ENCODE data around the gene BEGAIN. TPM values are rescaled to one million over a fixed set of nuclear protein-coding genes. Genes with fewer than 3 reads are reported as not detected.

BEGAIN gene
- total and polyA plus RNA-seq, 2 experiments from 2014 or later: not detected

DNA sequence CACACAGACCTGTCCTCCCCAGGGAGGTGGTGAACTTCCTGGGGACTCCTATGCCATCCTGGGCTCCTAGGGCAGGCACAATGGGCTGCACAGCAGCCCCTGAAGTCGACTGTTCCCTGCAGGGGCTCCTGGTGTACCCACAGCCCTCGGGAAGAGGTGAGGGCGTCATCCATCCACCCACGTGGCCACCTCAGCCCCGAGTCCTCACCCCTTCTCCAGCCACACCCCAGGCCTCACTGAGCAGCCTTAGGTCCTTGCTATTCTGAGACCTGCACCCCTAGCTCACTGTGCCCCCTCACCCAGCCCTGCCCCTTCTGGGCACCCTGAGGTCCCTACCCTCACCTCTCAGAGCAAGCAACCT is 38.9 kb downstream of the BEGAIN start:
- H3K27ac ChIP-seq: no peak overlapping the region
- H3K36me3 ChIP-seq: no peaks in the 10 kb centered on the region
- DNase-seq (ENCODE audit: low read depth in 1 of 2, low spot score in 1 of 2): no peak
- H3K9me3 ChIP-seq (ENCODE audit: low read depth): no peaks in the 10 kb centered on the region
- TF ChIP-seq, protein P1, sequence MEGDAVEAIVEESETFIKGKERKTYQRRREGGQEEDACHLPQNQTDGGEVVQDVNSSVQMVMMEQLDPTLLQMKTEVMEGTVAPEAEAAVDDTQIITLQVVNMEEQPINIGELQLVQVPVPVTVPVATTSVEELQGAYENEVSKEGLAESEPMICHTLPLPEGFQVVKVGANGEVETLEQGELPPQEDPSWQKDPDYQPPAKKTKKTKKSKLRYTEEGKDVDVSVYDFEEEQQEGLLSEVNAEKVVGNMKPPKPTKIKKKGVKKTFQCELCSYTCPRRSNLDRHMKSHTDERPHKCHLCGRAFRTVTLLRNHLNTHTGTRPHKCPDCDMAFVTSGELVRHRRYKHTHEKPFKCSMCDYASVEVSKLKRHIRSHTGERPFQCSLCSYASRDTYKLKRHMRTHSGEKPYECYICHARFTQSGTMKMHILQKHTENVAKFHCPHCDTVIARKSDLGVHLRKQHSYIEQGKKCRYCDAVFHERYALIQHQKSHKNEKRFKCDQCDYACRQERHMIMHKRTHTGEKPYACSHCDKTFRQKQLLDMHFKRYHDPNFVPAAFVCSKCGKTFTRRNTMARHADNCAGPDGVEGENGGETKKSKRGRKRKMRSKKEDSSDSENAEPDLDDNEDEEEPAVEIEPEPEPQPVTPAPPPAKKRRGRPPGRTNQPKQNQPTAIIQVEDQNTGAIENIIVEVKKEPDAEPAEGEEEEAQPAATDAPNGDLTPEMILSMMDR (IDR thresholded peaks at IDR 0.05; ENCODE audit: low read depth, low read length): no peak
- H3K4me3 ChIP-seq: no peak overlapping the region
- H3K27me3 ChIP-seq: peaks cover 8% of the 10 kb centered on the region
- H3K4me1 ChIP-seq (ENCODE audit: low read depth): no peaks in the 10 kb centered on the region

DNA sequence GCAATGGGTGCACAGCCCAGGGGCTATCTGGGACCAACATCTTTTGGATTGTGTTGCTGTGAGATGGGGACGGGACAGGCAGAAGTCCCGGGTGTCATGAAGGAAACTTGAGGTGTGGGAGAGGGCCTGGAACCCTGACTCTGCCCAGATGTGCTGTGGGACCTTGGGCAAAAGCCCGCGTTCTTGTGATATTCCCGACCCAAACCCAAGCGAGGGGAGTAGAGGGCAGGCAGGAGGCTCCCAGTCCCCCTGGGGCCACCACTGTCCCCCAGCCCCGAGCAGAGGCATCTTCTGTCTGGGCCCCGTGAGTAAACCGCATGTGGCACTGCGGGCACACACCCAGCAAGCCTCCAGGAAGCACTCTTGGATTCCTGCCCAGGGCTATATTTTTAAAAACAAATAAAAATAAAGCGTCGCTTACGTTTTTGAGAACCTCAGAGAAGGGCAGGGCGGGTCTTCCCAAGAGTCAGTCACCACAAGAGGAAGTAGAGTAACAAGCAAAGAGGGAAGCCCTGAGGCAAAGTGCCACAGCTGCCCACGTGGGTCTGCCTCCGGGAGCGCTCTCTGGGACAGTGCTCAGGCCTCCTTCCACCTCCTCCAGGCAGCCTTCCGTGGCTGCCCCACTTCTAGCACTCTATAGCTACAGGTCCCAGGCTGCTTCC is 39.5 kb downstream of the BEGAIN start:
- H3K36me3 ChIP-seq: no peaks in the 10 kb centered on the region
- H3K4me1 ChIP-seq (ENCODE audit: low read depth): no peaks in the 10 kb centered on the region
- TF ChIP-seq, protein P1 (IDR thresholded peaks at IDR 0.05; ENCODE audit: low read depth, low read length): no peak
- no peak overlapping the region for H3K4me3 ChIP-seq
- no peaks in the 10 kb centered on the region for H3K9me3 ChIP-seq (ENCODE audit: low read depth)
- no peak overlapping the region for H3K27ac ChIP-seq
- peaks cover 8% of the 10 kb centered on the region for H3K27me3 ChIP-seq
- peak in 1 of 2 donors; percentile 42 for DNase-seq (ENCODE audit: low read depth in 1 of 2, low spot score in 1 of 2)

DNA sequence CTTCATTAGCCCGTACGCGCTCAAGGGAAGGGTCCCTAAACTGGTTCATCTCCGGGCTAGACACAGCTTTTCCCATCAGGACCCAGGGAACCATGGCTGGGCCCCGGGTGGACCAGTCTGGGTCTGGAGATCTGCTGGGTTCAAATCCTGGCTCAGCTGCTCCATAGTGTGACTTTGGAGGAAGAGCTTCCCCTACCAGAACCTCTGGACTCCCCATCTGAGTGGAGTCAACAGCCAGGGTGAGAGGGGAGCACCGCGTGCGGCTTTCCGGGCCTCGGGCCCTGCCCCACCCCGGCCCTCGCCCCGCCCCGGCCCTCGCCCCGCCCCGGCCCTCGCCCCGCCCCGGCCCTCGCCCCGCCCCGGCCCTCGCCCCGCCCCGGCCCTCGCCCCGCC is 41.2 kb downstream of the BEGAIN start:
- peak in 1 of 2 donors; percentile 28 for DNase-seq (ENCODE audit: low read depth in 1 of 2, low spot score in 1 of 2)
- no peaks in the 10 kb centered on the region for H3K4me1 ChIP-seq (ENCODE audit: low read depth)
- no peak overlapping the region for H3K4me3 ChIP-seq

DNA sequence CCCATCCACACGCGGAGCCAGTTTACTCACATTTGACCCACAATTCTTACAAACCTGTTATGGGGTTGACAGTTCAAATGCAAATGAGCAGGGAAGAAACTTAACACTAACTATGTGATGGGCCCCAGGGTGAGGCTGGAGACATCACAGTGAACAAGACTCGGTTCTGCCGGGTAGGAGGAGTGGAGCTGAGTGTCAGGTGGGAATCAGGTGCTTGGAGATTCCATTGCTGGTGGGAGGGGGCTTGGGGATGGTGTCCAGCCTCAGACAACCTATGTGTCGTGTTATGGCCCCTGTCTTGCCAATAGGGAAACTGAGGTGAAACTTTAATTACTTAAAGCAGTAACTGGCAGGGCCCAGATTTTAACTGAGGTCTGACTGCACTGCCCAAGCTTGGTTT is 41.9 kb downstream of the BEGAIN start:
- TF ChIP-seq, protein P1 (IDR thresholded peaks at IDR 0.05; ENCODE audit: low read depth, low read length): no peak
- Histone ChIP-seq H3K27ac (no peak overlapping the region), H3K9me3 (ENCODE audit: low read depth) (no peaks in the 10 kb centered on the region), H3K4me1 (ENCODE audit: low read depth) (no peaks in the 10 kb centered on the region), H3K4me3 (no peak overlapping the region), H3K36me3 (no peaks in the 10 kb centered on the region), H3K27me3 (peaks cover 8% of the 10 kb centered on the region)
- no peak for DNase-seq (ENCODE audit: low read depth in 1 of 2, low spot score in 1 of 2)

More for the DNA sequence above, 41.2 kb downstream of the BEGAIN start:
- Histone ChIP-seq H3K27me3 (peaks cover 8% of the 10 kb centered on the region), H3K27ac (no peak overlapping the region), H3K9me3 (ENCODE audit: low read depth) (no peaks in the 10 kb centered on the region), H3K36me3 (no peaks in the 10 kb centered on the region)
- TF ChIP-seq, protein P1 (IDR thresholded peaks at IDR 0.05; ENCODE audit: low read depth, low read length): no peak

DNA sequence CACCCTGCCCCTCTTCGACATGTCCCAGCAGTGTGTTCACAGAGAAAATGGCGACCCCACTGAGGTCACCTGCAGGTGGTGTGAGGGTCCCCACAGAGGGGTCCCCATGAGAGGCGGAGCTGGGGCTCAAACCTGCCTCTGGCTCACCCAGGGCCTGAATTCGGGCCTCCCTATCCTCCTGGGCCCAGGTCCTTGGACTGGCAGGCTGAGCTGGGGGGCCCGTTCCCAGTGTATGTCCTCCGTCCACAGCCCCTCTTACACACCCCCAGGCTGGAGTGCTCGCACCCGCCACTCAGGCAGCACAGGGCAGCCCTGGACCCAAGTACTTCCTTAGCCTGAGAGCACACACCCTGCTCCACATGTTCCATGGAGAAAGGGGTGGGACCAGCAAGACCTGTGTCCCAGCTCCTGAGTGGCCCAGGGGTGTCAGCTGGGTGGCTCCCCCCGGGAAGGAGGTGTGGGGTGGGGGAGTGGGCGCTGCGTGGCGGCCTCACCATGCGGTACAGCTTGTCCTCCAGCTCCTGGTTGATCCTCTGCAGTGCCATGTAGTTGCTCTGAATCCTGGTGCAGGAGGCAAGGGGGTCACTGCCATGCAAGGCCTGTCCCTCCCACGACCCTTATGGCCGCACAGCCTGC is 42.6 kb downstream of the BEGAIN start:
- Histone ChIP-seq H3K9me3 (ENCODE audit: low read depth) (no peaks in the 10 kb centered on the region), H3K27me3 (peaks cover 8% of the 10 kb centered on the region), H3K36me3 (no peaks in the 10 kb centered on the region), H3K4me1 (ENCODE audit: low read depth) (no peaks in the 10 kb centered on the region), H3K4me3 (no peak overlapping the region), H3K27ac (no peak overlapping the region)
- TF ChIP-seq, protein P1 (IDR thresholded peaks at IDR 0.05; ENCODE audit: low read depth, low read length): no peak
- no peak for DNase-seq (ENCODE audit: low read depth in 1 of 2, low spot score in 1 of 2)
